B cell (primary cell): ENCODE results near the gene UGT1A4. TPM values are rescaled to one million over a fixed set of nuclear protein-coding genes. Genes with fewer than 3 reads are reported as not detected.

Experiments used
- ATAC-seq: fragments of 200-7000 bp; cut with Tn5 transposase; one replicate; pipeline ENCODE4 v1.10.0; 2021; ENCODE audit warnings: low read depth, mild to moderate bottlenecking, moderate number of reproducible peaks, moderate library complexity
- CTCF ChIA-PET: fragments of 350-600 bp; sonication (Branson Sonifier 250); formaldehyde crosslinking; loops from one replicate; lab custom pipeline; 2021; ENCODE audit warnings: antibody characterized with exemption, inconsistent platforms; lab: Charles Lee
- POLR2A ChIA-PET: fragments of 350-600 bp; sonication (Branson Sonifier 250); formaldehyde crosslinking; loops from one replicate; lab custom pipeline; 2021; ENCODE audit warnings: antibody characterized with exemption; lab: Charles Lee
- DNase-seq: peaks from one replicate; pipeline ENCODE4 v3.0.0; 2013
- H2AFZ ChIP-seq: 2 replicates; pipeline ENCODE4 v1.6.1; 2012; ENCODE audit warnings: mild to moderate bottlenecking, low read depth, low read length; ENCODE audit not compliant: insufficient read depth, poor library complexity, severe bottlenecking
- H3K27ac ChIP-seq, 2 donors: 1 replicate in 1 of 2; 2 replicates in 1 of 2; pipeline ENCODE4 v1.5.1; 2012 to 2013; ENCODE audit warnings: low read length in 2 of 2, mild to moderate bottlenecking in 2 of 2, moderate library complexity in 1 of 2
- H3K27me3 ChIP-seq, 4 experiments: fragments of 200-600 bp in 1 of 4; sonication (generic) in 1 of 4; replicated peaks in 1 of 4; 1 replicate in 2 of 4; 2 replicates in 2 of 4; pipeline versions ENCODE4 v1.6.1 to v1.7.0; 2013 to 2016; ENCODE audit warnings: low read length in 3 of 4, mild to moderate bottlenecking in 2 of 4, mixed read lengths in 1 of 4, moderate library complexity in 1 of 4; ENCODE audit not compliant: insufficient read depth in 4 of 4, control insufficient read depth in 3 of 4; ENCODE audit errors: control extremely low read depth in 1 of 4
- H3K36me3 ChIP-seq, 2 experiments: replicated peaks in 1 of 2; 1 replicate in 1 of 2; 2 replicates in 1 of 2; pipeline versions ENCODE4 v1.6.1 to v1.7.1; 2013; ENCODE audit warnings: low read length in 1 of 2; ENCODE audit not compliant: insufficient read depth in 2 of 2, control insufficient read depth in 1 of 2; ENCODE audit errors: control extremely low read depth in 1 of 2, extremely low read depth in 1 of 2
- H3K4me1 ChIP-seq, 2 donors: fragments of 200-600 bp in 1 of 2; sonication (generic) in 1 of 2; 1 replicate in 1 of 2; 2 replicates in 1 of 2; pipeline versions ENCODE4 v1.5.1 to v1.6.1; 2013 to 2017; ENCODE audit warnings: low read length in 2 of 2; ENCODE audit not compliant: control insufficient read depth in 2 of 2, insufficient read depth in 2 of 2
- H3K4me2 ChIP-seq: replicated peaks from 2 replicates; pipeline ENCODE3; 2012; ENCODE audit warnings: mild to moderate bottlenecking, low read depth, low read length; ENCODE audit not compliant: poor library complexity, severe bottlenecking
- H3K4me3 ChIP-seq, 5 experiments: fragments of 200-600 bp in 1 of 5; sonication (generic) in 1 of 5; 1 replicate in 3 of 5; 2 replicates in 2 of 5; pipeline versions ENCODE4 v1.5.1 to v1.7.0; 2011 to 2016; ENCODE audit warnings: low read length in 4 of 5, mild to moderate bottlenecking in 4 of 5, low read depth in 2 of 5, control low read depth in 1 of 5, moderate library complexity in 1 of 5; ENCODE audit not compliant: insufficient read depth in 1 of 5; ENCODE audit errors: control extremely low read depth in 1 of 5, extremely low read depth in 1 of 5
- H3K79me2 ChIP-seq: fragments of 200-600 bp; sonication (generic); one replicate; pipeline ENCODE4 v1.6.0; 2016; ENCODE audit warnings: low read length; ENCODE audit not compliant: control insufficient read depth, insufficient read depth
- H3K9ac ChIP-seq: fragments of 200-600 bp; sonication (generic); 2 replicates; pipeline ENCODE4 v1.6.1; 2017; ENCODE audit warnings: mild to moderate bottlenecking, low read length, moderate library complexity
- H3K9me3 ChIP-seq, 3 donors: one replicate each; pipeline versions ENCODE4 v1.6.1 to v1.7.1; 2013; ENCODE audit warnings: low read length in 2 of 3; ENCODE audit not compliant: control insufficient read depth in 2 of 3, insufficient read depth in 1 of 3; ENCODE audit errors: control extremely low read depth in 1 of 3
- H4K20me1 ChIP-seq: 2 replicates; pipeline ENCODE4 v1.6.0; 2012; ENCODE audit warnings: mild to moderate bottlenecking, low read length; ENCODE audit not compliant: insufficient read depth, control insufficient read depth, poor library complexity, severe bottlenecking
- H3K27ac Mint-ChIP-seq: one replicate; pipeline ENCODE4 v1.8.0; 2021; ENCODE audit warnings: mixed read lengths
- H3K27me3 Mint-ChIP-seq: one replicate; pipeline ENCODE4 v1.8.0; 2021; ENCODE audit warnings: mixed read lengths
- H3K4me1 Mint-ChIP-seq: one replicate; pipeline ENCODE4 v1.8.0; 2021; ENCODE audit warnings: mixed read lengths
- H3K4me3 Mint-ChIP-seq: one replicate; pipeline ENCODE4 v1.8.0; 2021; ENCODE audit warnings: mixed read lengths
- H3K9me3 Mint-ChIP-seq: one replicate; pipeline ENCODE4 v1.8.0; 2022; ENCODE audit warnings: mixed read lengths; ENCODE audit not compliant: insufficient read depth
- CTCF ChIP-seq: fragments of 200-600 bp; IDR thresholded peaks from one replicate; pipeline ENCODE4 v1.8.0; 2022; ENCODE audit warnings: antibody characterized with exemption, mild to moderate bottlenecking
- EZH2 ChIP-seq: IDR thresholded peaks from 2 replicates; pipeline ENCODE4 v1.6.1; 2012; ENCODE audit warnings: borderline replicate concordance, low read depth, mild to moderate bottlenecking, moderate library complexity, low read length; ENCODE audit not compliant: insufficient read depth, poor library complexity, severe bottlenecking
- WGBS: methylation state at CpG from one replicate; pipeline ENCODE4 v1.1.5; 2013; ENCODE audit warnings: missing lambda C conversion rate; ENCODE audit not compliant: insufficient coverage; 5-methylcytosine and 5-hydroxymethylcytosine counted together
- intact Hi-C: fragments of 100-400 bp; cut with micrococcal nuclease; formaldehyde crosslinking; loops from one replicate; pipeline ENCODE4 v1.10.0; 2022
- polyA plus RNA-seq: library from polyadenylated mRNA; depleted of rRNA; stranded (reverse); fragments of >200 nt; gene quantifications from 2 replicates; pipeline ENCODE4 v1.2.3, GENCODE V29; 2012
- total RNA-seq, 2 donors: library from RNA; stranded (reverse); fragments of 120-200 nt in 1 of 2; gene quantifications; 1 replicate in 1 of 2; 2 replicates in 1 of 2; pipeline versions ENCODE4 v1.2.3 to v1.2.4, GENCODE V29; 2013 to 2022

Gene UGT1A4
- total and polyA plus RNA-seq, 2 donors (not counting 1 experiment from before 2014, with no cell fraction given): not detected

GRCh38 chr2:233792720-233793119 is 74.2 kb downstream of the UGT1A4 start:
- H3K9ac ChIP-seq: no peak overlapping the region
- no peaks in the 10 kb centered on the region for H3K4me1 ChIP-seq
- H3K36me3 ChIP-seq: no peaks in the 10 kb centered on the region
- no peak overlapping the region for H3K4me3 ChIP-seq
- peaks cover 0 to 8% (median 0%) of the 10 kb centered on the region in 3 donors for H3K9me3 ChIP-seq
- H3K27me3 Mint-ChIP-seq: peaks cover 6% of the 10 kb centered on the region
- ATAC-seq (no peak), DNase-seq (no peak)
- H3K27ac ChIP-seq: no peak overlapping the region
- TF ChIP-seq CTCF (no peak), EZH2 (no peak)
- peaks cover 2% of the 10 kb centered on the region for H3K9me3 Mint-ChIP-seq
- H3K4me1 Mint-ChIP-seq: no peaks in the 10 kb centered on the region
- H3K27ac Mint-ChIP-seq: no peak overlapping the region
- no peak overlapping the region for H3K4me2 ChIP-seq
- H3K27me3 ChIP-seq: no peaks in the 10 kb centered on the region
- H2AFZ ChIP-seq: no peak overlapping the region
- WGBS: 95% methylated on average over 6 of the region's 7 CpGs
- ChIA-PET CTCF (no interaction called here), POLR2A (no interaction called here)
- H3K4me3 Mint-ChIP-seq: no peak overlapping the region
- H4K20me1 ChIP-seq: no peaks in the 10 kb centered on the region
- H3K79me2 ChIP-seq: no peaks in the 10 kb centered on the region
- intact Hi-C loops: no loop called here

GRCh38 chr2:233793465-233794127 is 75.1 kb downstream of the UGT1A4 start:
- peaks cover 2% of the 10 kb centered on the region for H3K9me3 Mint-ChIP-seq
- DNase-seq: no peak
- no peak overlapping the region for H3K27ac Mint-ChIP-seq
- H3K27me3 ChIP-seq: no peaks in the 10 kb centered on the region
- H3K27ac ChIP-seq: no peak overlapping the region
- peaks cover 6% of the 10 kb centered on the region for H3K27me3 Mint-ChIP-seq
- ATAC-seq: no peak
- H3K36me3 ChIP-seq: no peaks in the 10 kb centered on the region
- ChIA-PET POLR2A (no interaction called here), CTCF (no interaction called here)
- H4K20me1 ChIP-seq: no peaks in the 10 kb centered on the region
- no peak overlapping the region for H3K4me2 ChIP-seq
- H2AFZ ChIP-seq: no peak overlapping the region
- H3K9me3 ChIP-seq: peaks cover 0 to 8% (median 0%) of the 10 kb centered on the region in 3 donors
- no peak overlapping the region for H3K4me3 ChIP-seq
- H3K4me1 ChIP-seq: no peaks in the 10 kb centered on the region
- TF ChIP-seq CTCF: no peak
- TF ChIP-seq EZH2: no peak
- H3K4me3 Mint-ChIP-seq: no peak overlapping the region
- no peak overlapping the region for H3K9ac ChIP-seq
- 88% methylated on average over 15 of the region's 18 CpGs for WGBS
- H3K4me1 Mint-ChIP-seq: no peaks in the 10 kb centered on the region
- no peaks in the 10 kb centered on the region for H3K79me2 ChIP-seq
- intact Hi-C loops: no loop called here
